AML-193 (cell line): ENCODE data around the gene PCSK5.
"Not testable (repeated sequence)": the region's sequence is repeated elsewhere in the genome, so short reads cannot be mapped to it uniquely, and the experiment has no call there.

Experiments used
- DNase-seq, 2 experiments: peaks; one replicate each; lab custom pipeline; 2025; lab: John Stamatoyannopoulos, UW

The PCSK5 gene

DNA sequence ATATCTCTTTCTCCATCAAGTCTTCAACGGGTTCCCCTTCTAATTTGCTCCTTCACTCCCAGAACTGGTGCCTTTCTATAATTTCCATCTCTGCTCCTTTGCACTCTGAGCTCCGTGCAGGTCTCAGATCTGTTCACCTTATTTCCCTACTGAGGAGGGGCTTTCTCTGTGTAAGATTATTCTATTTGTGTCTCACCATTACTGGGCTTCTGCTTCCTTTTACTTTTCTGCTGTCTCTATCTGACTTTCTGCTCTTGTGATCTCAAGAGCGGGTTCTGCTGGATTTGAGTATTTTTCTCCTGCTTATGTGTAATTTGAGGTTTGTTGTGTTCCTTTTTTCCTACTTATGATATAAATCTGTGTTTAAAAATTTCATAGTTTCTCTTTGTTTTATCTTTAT, 117.5 kb downstream of the PCSK5 start:
- no peak for DNase-seq

- DNase-seq: peak; percentile 18 to 31
These were observed 123.3 kb downstream of the PCSK5 start for GRCh38 chr9:76013809-76014208.

- DNase-seq: no peak
These were observed 127.8 kb downstream of the PCSK5 start for GRCh38 chr9:76018235-76018634.

DNA sequence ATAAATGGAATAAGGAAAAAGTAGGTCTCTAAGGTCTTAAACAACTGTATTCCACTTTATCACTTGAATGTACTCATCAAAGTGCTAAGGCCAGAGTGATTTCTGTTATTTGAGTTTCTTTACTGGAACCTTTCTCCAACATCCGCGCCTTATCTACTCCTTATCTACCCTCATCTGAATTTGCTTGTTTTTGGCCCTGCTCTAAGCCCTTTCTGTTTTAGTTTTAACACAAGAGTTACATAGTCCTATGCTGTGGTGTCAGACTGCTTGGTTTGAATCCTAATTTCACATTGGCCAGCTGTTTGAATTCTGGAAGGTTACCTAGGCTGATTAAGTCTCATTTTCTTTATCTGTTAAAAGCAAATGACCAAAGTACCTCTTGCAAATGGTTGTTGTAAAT, 128.3 kb downstream of the PCSK5 start:
- no peak for DNase-seq

DNA sequence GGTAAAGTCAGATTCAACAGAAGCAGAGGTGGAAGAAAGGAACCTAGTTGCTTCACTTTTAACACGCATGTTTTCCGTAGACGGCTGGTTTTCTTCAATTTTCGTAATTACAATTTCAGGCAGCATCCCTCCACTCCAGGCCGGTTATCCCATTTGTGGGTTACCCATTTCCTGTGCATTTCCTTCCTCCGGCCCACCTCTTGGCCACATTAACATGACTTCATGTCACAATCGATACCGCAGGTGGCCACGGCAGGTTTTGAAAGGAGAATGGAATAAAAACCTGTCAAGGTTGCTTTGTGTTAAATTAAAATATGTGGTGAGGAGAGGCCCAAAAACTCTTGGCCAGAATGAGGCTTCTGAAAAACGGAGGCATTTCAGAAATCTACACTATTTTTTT, 130.2 kb downstream of the PCSK5 start:
- DNase-seq: no peak

GRCh38 chr9:76022317-76022716, 131.8 kb downstream of the PCSK5 start:
- DNase-seq: no peak

GRCh38 chr9:76023715-76024195, 133.3 kb downstream of the PCSK5 start:
- DNase-seq: no peak

- no peak for DNase-seq
These were observed 134.8 kb downstream of the PCSK5 start for GRCh38 chr9:76025286-76025685.

GRCh38 chr9:76026796-76027195, 136.3 kb downstream of the PCSK5 start:
- DNase-seq: no peak

GRCh38 chr9:76027416-76027815, 136.9 kb downstream of the PCSK5 start:
- no peak for DNase-seq

- DNase-seq: no peak
These were observed 137.4 kb downstream of the PCSK5 start for GRCh38 chr9:76027861-76028260.

DNA sequence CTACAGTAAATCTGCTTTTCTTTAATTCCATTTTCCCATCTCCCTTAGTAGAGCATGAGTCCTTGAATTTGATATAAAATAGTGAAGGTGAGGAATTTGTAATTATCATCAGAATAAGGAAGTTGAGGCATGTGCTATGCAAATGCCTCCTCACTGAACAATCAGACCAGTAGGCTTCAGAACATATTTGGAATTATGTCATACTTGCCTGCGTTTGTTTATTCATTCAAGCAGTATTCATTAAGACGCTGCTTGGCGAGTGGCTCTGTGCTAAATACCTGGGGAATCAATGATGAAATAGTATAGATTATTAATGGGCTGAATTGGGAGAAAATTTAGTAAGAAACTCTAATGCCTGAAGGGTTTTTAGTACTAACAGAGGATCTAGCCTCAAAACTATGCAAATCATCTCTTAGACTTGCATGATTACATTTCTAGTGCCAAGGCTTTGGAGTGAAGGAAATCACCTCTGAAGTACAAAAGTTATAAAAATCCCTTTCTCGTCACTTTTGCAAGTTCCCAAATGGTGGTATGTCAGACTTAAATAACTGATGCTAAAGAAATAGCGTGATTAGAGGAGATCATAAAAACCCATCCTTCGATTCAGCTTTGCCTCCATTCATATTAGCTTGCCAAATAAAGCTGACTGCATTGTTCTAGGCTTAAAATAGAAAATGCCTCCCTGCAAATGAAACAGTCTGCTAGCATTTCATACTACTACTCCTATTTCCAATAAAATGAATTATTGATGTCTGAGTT, 141.7 kb downstream of the PCSK5 start:
- no peak for DNase-seq

DNA sequence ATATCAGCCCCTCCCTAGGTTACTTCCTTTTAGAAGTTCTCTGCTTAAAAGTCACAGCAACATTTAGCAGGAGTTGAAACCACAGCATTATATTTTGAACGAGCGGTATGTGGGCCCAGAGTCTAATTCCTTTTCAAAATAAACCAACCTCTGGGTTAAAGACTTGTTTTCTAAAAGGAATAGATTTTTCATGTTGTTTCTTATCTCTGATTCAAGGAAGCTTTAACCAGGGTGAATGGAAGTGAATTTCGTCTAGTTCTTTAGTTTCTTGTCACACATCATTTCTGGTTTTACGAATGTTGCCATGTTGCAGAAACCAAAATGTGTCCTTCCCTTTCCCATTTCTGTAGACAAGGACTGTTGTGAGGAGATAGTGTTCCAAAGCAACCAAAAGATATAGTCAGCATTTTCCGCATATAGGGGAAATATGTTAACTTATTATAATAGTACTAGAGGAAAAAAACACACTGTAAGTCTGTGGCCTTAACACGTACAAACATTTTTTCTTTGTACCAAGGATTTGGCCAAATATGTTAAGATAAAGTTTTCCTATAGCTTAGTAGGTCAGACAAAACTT, 142.4 kb downstream of the PCSK5 start:
- DNase-seq: no peak

GRCh38 chr9:76034049-76034448, 143.6 kb downstream of the PCSK5 start:
- no peak for DNase-seq

DNA sequence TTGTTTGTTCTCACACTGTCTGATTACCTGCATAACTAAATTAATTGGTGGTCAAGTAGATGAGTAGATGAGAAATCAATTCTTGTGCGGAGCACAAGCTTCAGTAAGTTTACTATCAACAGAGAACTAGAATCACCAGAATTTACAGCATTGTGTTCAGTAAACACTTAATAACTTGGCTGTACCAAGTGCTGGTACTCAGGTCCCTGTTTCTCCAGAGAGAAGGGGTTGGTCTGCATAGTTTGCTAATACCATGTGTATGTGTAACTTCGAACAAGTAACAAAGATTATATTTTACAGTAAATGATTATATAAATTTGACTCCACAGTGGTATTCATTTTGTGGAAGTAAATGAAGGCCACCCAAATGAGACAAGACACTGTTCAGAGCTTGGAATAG, 146.3 kb downstream of the PCSK5 start:
- DNase-seq: no peak

DNA sequence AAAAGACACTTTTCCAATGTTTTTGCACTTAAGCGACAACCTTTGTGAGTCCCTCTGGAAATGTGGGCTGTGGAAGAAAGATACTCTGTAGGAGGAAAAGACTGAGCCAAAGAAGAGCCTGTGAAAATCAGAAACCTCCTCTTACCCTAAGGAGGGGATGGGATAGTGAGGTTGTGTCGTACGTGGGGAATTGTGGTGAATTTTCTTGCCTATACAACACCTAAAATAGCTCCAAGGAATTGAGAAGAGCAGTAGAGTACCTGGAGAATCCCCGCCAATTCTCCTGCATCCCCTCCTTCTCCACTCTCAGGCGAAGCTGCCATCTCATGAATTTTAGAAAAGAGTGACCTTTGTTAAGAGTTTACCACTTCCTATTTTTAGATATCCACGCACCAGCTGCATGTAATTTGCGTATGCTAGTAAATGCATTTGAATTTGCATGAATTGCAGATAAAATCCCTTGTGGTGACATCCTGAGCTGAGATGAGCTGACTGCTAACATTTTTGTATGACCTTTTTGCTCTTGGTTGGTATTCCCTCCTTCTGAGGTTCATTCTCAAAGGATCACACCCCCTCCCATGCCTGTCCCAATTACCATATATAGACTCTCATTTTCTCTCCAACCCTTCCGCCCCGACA, 147.2 kb downstream of the PCSK5 start:
- no peak for DNase-seq

DNA sequence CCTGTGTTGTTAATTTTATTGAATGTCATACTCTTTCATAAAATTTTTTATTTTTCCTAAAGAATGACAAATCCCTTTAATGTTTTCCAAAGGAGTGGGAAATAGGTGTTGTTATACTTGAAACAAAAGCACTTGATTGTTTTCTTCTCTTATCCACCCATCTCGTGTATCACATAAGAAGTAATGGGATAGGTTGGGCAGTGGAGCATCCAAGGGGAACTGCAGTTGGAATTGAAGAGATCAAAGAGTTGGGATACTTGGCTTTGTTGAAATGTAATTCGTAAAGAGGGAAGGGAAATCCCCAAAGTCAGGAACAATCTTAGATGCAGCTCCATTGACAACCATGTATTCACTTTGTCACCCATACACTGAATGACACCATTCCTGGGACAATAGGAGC, 148.0 kb downstream of the PCSK5 start:
- DNase-seq: no peak

DNA sequence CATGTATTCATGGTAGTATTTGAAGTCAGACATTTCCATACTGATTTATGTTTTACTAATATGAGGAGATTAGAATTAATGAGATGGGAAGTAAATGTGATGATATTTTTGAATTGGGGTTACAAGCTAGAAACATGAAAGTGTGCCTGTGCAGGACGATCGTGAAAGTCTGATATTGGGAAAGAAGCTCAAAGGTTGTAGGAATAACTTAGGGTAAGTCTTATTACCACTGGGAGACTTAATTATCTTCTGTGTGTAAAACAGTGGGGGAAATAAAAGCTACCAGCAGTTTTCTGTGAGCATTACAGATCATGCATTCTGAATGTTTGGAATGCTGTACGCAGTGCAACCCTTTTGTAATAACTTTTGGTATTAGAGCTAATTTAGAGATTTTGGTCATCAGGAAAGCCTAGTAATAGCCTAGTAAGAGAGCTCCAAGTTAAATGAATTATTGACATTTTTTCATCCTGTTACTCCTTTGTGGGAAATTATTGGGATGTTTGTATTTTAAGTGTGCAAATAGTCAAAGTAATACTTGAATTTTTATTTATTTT, 153.9 kb downstream of the PCSK5 start:
- DNase-seq: no peak

- no peak for DNase-seq
These were observed 154.7 kb downstream of the PCSK5 start for GRCh38 chr9:76045221-76045620.

GRCh38 chr9:76049341-76049740, 158.9 kb downstream of the PCSK5 start:
- no peak for DNase-seq

- no peak for DNase-seq
These were observed 177.2 kb downstream of the PCSK5 start for GRCh38 chr9:76067696-76068095.

- no peak for DNase-seq
These were observed 187.1 kb downstream of the PCSK5 start for GRCh38 chr9:76077537-76077936.

GRCh38 chr9:76081281-76081680, 190.8 kb downstream of the PCSK5 start:
- DNase-seq: not testable (repeated sequence)
